IMR-90 (cell line): ENCODE measurements around the gene PLCD1. TPM values are rescaled to one million over a fixed set of nuclear protein-coding genes. Genes with fewer than 3 reads are reported as not detected.
"Not testable (repeated sequence)": the region's sequence is repeated elsewhere in the genome, so short reads cannot be mapped to it uniquely, and the experiment has no call there.

ENCODE experiments used
- ATAC-seq: fragments of 200-7000 bp; cut with Tn5 transposase; 2 replicates; pipeline ENCODE4 v1.9.1; 2020; ENCODE audit warnings: low read depth, mild to moderate bottlenecking, moderate library complexity
- BruUV-seq: library from RNA; stranded (reverse); fragments of 400-500 nt; replicated peaks from 2 replicates; lab custom pipeline; 2021; lab: Mats Ljungman, UMichigan
- CTCF ChIA-PET: fragments of 300-600 bp; formaldehyde crosslinking; extraction: SDS; loops from one replicate; lab custom pipeline; 2021; ENCODE audit warnings: antibody characterized with exemption; lab: Yijun Ruan, JAX
- POLR2A ChIA-PET: fragments of 300-600 bp; sonication (Branson Sonifier 250); formaldehyde crosslinking; loops from one replicate; lab custom pipeline; 2022; ENCODE audit warnings: antibody characterized with exemption; ENCODE audit not compliant: unreplicated experiment; lab: Charles Lee
- DNase-seq: peaks from one replicate; pipeline ENCODE4 v3.0.0; 2013
- H2AFZ ChIP-seq: replicated peaks from 2 replicates; pipeline ENCODE3; 2013; ENCODE audit warnings: low read length, mild to moderate bottlenecking; ENCODE audit not compliant: poor library complexity
- H2AK5ac ChIP-seq: 2 replicates; pipeline ENCODE4 v1.6.1; 2013; ENCODE audit warnings: low read depth, low read length, inconsistent platforms
- H2AK9ac ChIP-seq: replicated peaks from 2 replicates; pipeline ENCODE3; 2013; ENCODE audit warnings: mild to moderate bottlenecking, low read depth, low read length, moderate library complexity; ENCODE audit not compliant: poor library complexity
- H2BK120ac ChIP-seq: 2 replicates; pipeline ENCODE4 v1.6.1; 2013; ENCODE audit warnings: low read depth, low read length, inconsistent platforms
- H2BK15ac ChIP-seq: 3 replicates; pipeline ENCODE4 v1.6.1; 2013; ENCODE audit warnings: low read depth, low read length, inconsistent platforms
- H2BK20ac ChIP-seq: 2 replicates; pipeline ENCODE4 v1.6.1; 2013; ENCODE audit warnings: low read depth, mild to moderate bottlenecking, inconsistent platforms, low read length, moderate library complexity
- H2BK5ac ChIP-seq: 2 replicates; pipeline ENCODE4 v1.6.1; 2013; ENCODE audit warnings: mild to moderate bottlenecking, low read depth, low read length, inconsistent platforms; ENCODE audit not compliant: poor library complexity, severe bottlenecking
- H3K14ac ChIP-seq: replicated peaks from 2 replicates; pipeline ENCODE4 v1.6.1; 2013; ENCODE audit warnings: low read depth, low read length, inconsistent platforms
- H3K18ac ChIP-seq: 2 replicates; pipeline ENCODE4 v1.6.1; 2013; ENCODE audit warnings: low read depth, low read length, control low read depth
- H3K23ac ChIP-seq: 2 replicates; pipeline ENCODE4 v1.6.1; 2013; ENCODE audit warnings: low read depth, low read length, inconsistent platforms
- H3K27ac ChIP-seq: 2 replicates; pipeline ENCODE4 v1.5.1; 2013; ENCODE audit warnings: mild to moderate bottlenecking, control low read depth, low read length; ENCODE audit not compliant: insufficient read depth
- H3K27me3 ChIP-seq: 2 replicates; pipeline ENCODE4 v1.6.1; 2013; ENCODE audit warnings: low read length; ENCODE audit not compliant: control insufficient read depth, insufficient read depth
- H3K36me3 ChIP-seq: 2 replicates; pipeline ENCODE4 v1.6.1; 2013; ENCODE audit warnings: low read length, mixed read lengths; ENCODE audit not compliant: control insufficient read depth, insufficient read depth
- H3K4ac ChIP-seq: 2 replicates; pipeline ENCODE4 v1.6.1; 2013; ENCODE audit warnings: low read depth, low read length, inconsistent platforms
- H3K4me1 ChIP-seq: 2 replicates; pipeline ENCODE4 v1.6.1; 2013; ENCODE audit warnings: low read length, mixed read lengths; ENCODE audit not compliant: control insufficient read depth, insufficient read depth
- H3K4me2 ChIP-seq: 2 replicates; pipeline ENCODE4 v1.6.1; 2013; ENCODE audit warnings: low read depth, mild to moderate bottlenecking, control low read depth, low read length, moderate library complexity
- H3K4me3 ChIP-seq: 2 replicates; pipeline ENCODE4 v1.5.1; 2013; ENCODE audit warnings: low read depth, mild to moderate bottlenecking, control low read depth, low read length, moderate library complexity; ENCODE audit not compliant: insufficient read depth
- H3K56ac ChIP-seq: 2 replicates; pipeline ENCODE4 v1.6.1; 2013; ENCODE audit warnings: low read length, inconsistent platforms; ENCODE audit not compliant: insufficient read depth; ENCODE audit errors: extremely low read depth
- H3K79me1 ChIP-seq, 2 experiments: 2 replicates each; pipeline ENCODE4 v1.6.1; 2013; ENCODE audit warnings: low read length in 2 of 2, inconsistent platforms in 1 of 2, low read depth in 1 of 2
- H3K9ac ChIP-seq: 2 replicates; pipeline ENCODE4 v1.6.1; 2013; ENCODE audit warnings: low read depth, low read length, control low read depth
- H3K9me1 ChIP-seq: 2 replicates; pipeline ENCODE4 v1.6.1; 2013; ENCODE audit warnings: low read length, inconsistent platforms; ENCODE audit not compliant: insufficient read depth
- H3K9me3 ChIP-seq: 2 replicates; pipeline ENCODE4 v1.6.1; 2013; ENCODE audit warnings: low read length; ENCODE audit not compliant: control insufficient read depth, insufficient read depth
- H4K20me1 ChIP-seq: 2 replicates; pipeline ENCODE4 v1.6.1; 2013; ENCODE audit warnings: low read length, inconsistent platforms; ENCODE audit not compliant: insufficient read depth
- H4K5ac ChIP-seq: 2 replicates; pipeline ENCODE4 v1.6.1; 2013; ENCODE audit warnings: mild to moderate bottlenecking, low read depth, low read length, control low read depth
- H4K8ac ChIP-seq, 2 experiments: 2 replicates each; pipeline ENCODE4 v1.6.1; 2013; ENCODE audit warnings: low read depth in 2 of 2, low read length in 2 of 2, control low read depth in 1 of 2, inconsistent platforms in 1 of 2
- H4K91ac ChIP-seq: 2 replicates; pipeline ENCODE4 v1.6.1; 2013; ENCODE audit warnings: low read depth, low read length, inconsistent platforms; ENCODE audit not compliant: insufficient read depth
- WGBS, 2 experiments: methylation state at CpG; one replicate each; pipeline versions ENCODE4 v1.1.5 to v1.1.7; 2013; ENCODE audit warnings: missing lambda C conversion rate in 2 of 2; ENCODE audit not compliant: insufficient read length in 1 of 2; ENCODE audit errors: extremely low coverage in 2 of 2; 5-methylcytosine and 5-hydroxymethylcytosine counted together
- dilution Hi-C: fragments of 300-500 bp; cut with HindIII; formaldehyde crosslinking; loops from one replicate; pipeline ENCODE4 v1.14.3; 2018; ENCODE audit warnings: low sequenced_read_pairs; ENCODE audit not compliant: unreplicated experiment
- in situ Hi-C: fragments of 300-500 bp; cut with MboI; formaldehyde crosslinking; loops from 3 replicates; pipeline ENCODE4 v1.14.3; 2019; ENCODE audit warnings: low sequenced_read_pairs, inconsistent platforms, mixed read lengths
- intact Hi-C: fragments of 100-400 bp; cut with micrococcal nuclease; formaldehyde crosslinking; loops from 2 replicates; pipeline ENCODE4 v1.10.0; 2022
- polyA plus RNA-seq, 3 experiments: library from polyadenylated mRNA; depleted of rRNA; stranded (reverse); fragments of >200 nt; gene quantifications; 2 replicates each; pipeline ENCODE4 v1.2.3, GENCODE V29; 2012; ENCODE audit warnings: low replicate concordance in 1 of 3
- total RNA-seq: library from RNA; depleted of rRNA; stranded (reverse); fragments of >200 nt; gene quantifications from 2 replicates; pipeline ENCODE4 v1.2.3, GENCODE V29; 2012

PLCD1 gene
- total and polyA plus RNA-seq, 2 of the 4 experiments (the other 2 are of a cell fraction) = 14.9 to 16.3 TPM

- in situ Hi-C loops, H3K36me3 ChIP-seq, H3K27ac ChIP-seq, H3K14ac ChIP-seq, intact Hi-C loops, BruUV-seq, H3K9me1 ChIP-seq, dilution Hi-C loops, DNase-seq, CTCF ChIA-PET, H2BK5ac ChIP-seq, H2AK9ac ChIP-seq, H2AK5ac ChIP-seq, H2BK15ac ChIP-seq, H4K8ac ChIP-seq, H2BK120ac ChIP-seq, H3K9me3 ChIP-seq, H4K20me1 ChIP-seq, H3K18ac ChIP-seq, H3K4me3 ChIP-seq, H3K79me1 ChIP-seq, H3K27me3 ChIP-seq, H4K91ac ChIP-seq, H2AFZ ChIP-seq, POLR2A ChIA-PET, H3K4me2 ChIP-seq, H3K4ac ChIP-seq, H3K9ac ChIP-seq, H3K56ac ChIP-seq, ATAC-seq, H4K5ac ChIP-seq, H2BK20ac ChIP-seq, H3K23ac ChIP-seq: not testable (repeated sequence)
- 80% methylated on average over 2 of the region's 9 CpGs; no CpG with 5 or more reads in 1 of the 2 experiments for WGBS, 2 experiments
- H3K4me1 ChIP-seq = peaks cover 12% of the 10 kb centered on the region
Observed at GRCh38 chr3:38034335-38034734, 4.9 kb upstream of the PLCD1 start.

GRCh38 chr3:38033586-38033985 lies 4.1 kb upstream of the PLCD1 start:
- H3K27ac ChIP-seq, H2AK5ac ChIP-seq, H2BK5ac ChIP-seq, H4K20me1 ChIP-seq, H3K14ac ChIP-seq, in situ Hi-C loops, H4K8ac ChIP-seq, H2BK120ac ChIP-seq, H3K4ac ChIP-seq, H3K4me1 ChIP-seq, H3K4me3 ChIP-seq, DNase-seq, H3K36me3 ChIP-seq, H3K79me1 ChIP-seq, H3K18ac ChIP-seq, CTCF ChIA-PET, H2BK15ac ChIP-seq, H2BK20ac ChIP-seq, H3K9ac ChIP-seq, H3K23ac ChIP-seq, H4K5ac ChIP-seq, H3K56ac ChIP-seq, dilution Hi-C loops, H3K9me3 ChIP-seq, H4K91ac ChIP-seq, POLR2A ChIA-PET, ATAC-seq, H3K4me2 ChIP-seq, intact Hi-C loops, H3K9me1 ChIP-seq, H3K27me3 ChIP-seq, H2AK9ac ChIP-seq, BruUV-seq: not testable (repeated sequence)
- H2AFZ ChIP-seq = peak overlapping the region; percentile 32
- WGBS, 2 experiments = no CpG with 5 or more reads among the region's 7 CpGs
